NCI-H1092 treated with DMSO at 0.1 percent for 48 hours (cell line): ENCODE measurements around the gene MRGPRE.

Experiments used
- DNase-seq: peaks from one replicate; lab custom pipeline; 2025; lab: John Stamatoyannopoulos, UW

MRGPRE gene

DNA sequence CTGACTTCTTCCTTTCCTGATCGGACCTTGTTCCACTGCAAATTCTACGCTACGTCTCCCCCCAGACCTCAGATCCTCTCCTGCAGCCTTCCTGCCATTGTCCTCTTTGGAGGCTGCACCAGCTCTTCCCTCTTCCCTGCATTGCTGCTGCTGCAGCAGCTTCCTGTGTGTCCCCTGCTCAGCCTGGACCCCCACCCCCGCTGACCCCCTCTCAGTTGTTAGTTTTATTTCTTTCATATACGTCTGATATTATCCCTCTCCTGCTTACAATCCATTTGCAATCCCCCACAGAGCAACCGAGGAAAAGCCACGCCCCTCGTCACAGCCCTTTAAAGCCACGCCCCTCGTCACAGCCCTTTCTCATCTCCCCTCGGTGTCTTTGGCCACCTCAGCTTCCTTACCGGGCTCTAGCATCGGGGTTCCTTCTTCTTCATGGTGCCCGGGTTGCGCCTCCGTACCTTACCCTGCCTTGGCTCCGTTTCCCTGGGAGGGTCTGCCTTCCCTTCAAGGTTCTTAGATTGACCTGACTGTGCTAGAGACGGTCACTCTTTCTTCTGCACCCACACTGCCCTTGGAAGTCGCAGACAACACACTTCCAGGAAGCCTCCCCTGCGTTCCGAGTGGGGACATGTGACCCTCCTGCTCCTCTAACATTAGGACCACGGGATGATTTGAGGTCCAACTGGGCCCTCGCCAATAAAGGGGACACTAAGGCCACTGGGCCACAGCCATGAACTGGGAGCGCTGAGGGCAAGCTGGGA lies 18.4 kb downstream of the MRGPRE start:
- DNase-seq: no peak

DNA sequence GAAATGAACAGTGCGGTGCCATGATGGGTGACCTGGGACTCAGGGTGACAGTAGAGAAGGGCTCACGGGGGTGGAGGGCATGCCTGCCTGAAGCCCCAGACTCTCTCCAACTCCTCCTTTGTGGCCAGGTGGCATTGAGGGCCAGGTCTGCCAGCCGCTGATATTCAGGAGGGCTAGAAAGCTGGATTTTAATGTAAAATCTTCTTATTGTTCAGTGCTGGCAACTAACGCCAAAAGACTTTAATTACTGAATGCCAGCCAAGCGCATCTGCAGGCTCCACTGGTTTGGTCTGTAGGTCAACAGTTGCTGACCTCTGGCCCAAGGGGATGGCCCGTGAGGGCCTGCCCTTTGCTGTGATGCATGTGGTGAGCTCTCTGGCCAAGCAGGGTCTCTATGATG lies 23.9 kb downstream of the MRGPRE start:
- no peak for DNase-seq

DNA sequence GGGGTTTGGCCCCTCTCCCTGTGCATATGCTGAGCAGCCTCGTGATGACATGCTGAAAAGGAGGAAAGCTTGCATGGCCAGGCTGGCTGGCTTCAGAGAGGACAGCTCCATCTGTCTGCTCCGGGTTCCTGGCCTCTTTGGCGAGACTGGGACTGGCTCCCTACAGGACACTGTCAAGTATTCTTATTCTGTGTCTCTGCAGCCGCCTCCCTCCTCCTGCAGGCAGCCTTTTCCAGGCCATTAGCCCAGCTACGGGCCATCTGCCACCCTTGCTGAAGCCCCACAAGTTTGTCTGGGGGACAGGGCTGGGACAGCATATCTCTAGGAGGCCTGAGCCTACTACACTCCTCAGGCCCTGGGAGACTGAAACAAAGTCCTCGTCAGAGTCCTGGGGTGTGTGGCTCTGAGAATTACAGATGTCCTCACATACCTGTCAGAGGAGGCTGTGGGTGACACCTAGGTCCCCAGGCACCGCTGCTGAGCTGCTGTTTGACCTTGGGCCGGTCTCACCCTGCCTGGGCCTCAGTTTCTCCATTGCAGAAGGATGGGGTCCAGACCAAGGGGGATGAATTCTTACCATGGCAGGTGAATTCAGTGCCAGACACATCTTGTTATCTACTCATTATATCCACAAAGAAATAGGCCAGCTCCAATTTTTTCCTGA lies 24.6 kb downstream of the MRGPRE start:
- no peak for DNase-seq

DNA sequence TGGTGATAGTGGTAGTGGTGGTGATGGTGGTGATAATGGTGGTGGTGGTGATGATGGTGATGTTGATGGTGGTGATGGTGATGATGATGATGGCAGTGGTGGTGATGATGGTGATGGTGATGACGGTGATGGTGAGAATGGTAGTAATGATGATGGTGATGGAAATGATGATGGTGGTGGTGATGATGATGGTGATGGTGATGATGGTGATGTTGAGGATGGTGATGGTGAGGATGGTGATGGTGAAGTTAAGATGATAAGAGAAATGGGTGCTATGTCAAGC lies 25.4 kb downstream of the MRGPRE start:
- DNase-seq: no peak

DNA sequence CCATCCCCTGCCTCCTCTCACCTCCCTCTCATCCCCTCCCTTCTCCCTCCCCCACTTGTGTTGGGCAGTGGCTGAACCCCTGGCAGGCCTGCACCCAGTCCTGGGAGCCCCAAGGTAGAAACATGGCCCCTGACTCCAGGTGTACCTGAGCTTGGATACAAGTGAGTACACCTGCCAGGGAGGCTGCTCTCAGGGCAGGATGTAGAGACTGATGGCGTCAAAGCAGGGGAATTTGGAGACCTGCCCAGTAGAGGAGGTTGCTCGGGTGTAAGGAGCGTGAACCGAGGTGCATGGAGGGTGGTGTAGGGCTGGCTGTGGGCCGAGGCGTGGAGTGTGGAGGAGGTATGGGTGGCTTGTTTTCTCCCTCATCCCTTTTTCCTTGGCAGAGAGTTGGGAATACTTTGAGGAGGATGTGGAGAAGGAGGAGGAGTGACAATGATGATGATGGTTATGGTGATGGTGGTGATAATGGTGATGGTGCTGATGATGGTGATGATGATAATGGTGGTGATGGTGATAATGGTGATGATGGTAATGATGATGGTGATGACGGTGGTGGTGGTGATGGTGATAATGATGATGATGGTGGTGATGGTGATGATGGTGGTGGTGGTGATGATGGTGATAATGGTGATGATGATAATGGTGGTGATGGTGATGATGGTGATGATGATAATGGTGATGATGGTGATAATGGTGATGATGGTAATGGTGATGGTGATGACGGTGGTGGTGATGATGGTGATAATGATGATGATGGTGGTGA lies 25.9 kb downstream of the MRGPRE start:
- DNase-seq: no peak

DNA sequence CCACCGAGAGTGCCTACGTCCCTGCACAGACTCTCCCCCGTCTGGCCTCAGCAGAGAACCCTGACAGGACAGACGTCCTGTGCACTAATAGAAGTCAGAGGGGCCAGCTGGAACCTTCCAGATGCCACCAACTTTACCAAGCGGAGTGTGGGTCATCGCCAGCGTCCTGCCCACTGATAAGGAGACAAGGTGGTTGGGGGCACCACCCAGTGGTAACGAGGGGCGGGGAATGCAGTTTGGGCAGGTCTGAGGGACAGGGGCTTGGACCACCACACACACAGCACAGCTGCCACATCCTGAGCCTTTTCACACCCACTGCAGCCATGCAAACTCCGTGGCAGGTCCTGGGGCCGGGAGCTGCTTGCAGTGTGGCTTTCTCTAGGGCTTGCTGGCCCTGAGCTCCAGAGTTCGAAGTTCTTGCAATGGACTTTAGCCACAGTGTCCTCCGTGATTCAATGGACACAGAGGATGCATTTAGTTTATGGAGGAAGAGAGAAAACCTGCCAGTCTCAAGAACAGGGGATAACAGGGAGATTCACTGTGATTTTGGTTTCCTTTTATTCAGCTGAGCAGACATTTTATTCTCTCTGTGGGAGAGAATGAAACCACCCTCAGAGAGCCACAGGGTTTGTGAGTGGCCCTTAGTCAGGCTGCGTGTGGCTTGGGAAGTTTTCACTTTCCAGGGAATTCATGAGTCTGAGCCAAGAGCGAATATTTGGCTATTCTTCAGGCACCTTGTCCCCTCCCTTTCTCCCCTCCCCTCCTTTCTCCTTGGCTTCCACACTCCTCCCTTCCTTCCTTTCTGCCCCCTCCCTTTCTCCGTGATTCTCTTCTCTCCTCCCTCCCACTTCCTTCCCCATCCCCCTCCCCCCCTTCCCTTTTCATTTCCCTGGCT lies 26.7 kb downstream of the MRGPRE start:
- DNase-seq: no peak

DNA sequence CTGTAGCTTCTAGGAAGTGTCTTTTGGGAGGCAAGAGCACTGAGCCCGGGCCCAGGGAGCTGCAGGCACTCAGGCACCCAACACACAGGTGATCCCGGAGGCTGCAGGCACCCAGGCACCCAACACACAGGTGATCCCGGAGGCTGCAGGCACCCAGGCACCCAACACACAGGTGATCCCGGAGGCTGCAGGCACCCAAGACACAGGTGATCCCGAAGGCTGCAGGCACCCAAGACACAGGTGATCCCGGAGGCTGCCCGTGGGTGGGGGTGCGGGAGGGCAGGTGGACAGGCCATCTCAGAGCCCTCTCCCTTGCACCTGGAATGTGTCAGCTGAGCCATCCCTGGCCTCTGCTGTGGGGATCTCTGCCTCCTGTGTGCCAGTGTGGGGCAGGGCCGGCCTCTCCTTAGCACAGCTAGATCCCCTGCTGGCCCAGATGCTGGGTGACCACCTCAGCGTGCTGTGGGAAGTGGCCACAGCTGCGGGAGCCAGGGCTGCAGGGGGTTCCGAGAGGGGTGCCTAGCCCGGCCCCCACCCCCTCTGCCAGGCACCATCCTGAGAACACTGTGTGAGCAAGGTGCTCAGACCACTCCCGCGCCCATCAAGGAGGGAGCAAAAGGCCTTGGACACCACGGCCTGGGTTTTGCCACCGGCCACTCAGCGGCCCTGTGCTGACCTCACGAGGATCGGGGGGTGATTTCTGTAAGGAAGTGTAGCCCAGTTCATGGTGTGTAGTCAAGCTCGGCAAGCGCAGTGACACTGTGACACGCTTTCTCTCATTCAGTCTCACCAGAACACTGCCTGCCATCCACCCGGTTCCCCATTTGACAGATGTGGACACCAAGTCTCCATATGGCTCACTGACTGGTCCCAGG lies 27.8 kb downstream of the MRGPRE start:
- DNase-seq: no peak

DNA sequence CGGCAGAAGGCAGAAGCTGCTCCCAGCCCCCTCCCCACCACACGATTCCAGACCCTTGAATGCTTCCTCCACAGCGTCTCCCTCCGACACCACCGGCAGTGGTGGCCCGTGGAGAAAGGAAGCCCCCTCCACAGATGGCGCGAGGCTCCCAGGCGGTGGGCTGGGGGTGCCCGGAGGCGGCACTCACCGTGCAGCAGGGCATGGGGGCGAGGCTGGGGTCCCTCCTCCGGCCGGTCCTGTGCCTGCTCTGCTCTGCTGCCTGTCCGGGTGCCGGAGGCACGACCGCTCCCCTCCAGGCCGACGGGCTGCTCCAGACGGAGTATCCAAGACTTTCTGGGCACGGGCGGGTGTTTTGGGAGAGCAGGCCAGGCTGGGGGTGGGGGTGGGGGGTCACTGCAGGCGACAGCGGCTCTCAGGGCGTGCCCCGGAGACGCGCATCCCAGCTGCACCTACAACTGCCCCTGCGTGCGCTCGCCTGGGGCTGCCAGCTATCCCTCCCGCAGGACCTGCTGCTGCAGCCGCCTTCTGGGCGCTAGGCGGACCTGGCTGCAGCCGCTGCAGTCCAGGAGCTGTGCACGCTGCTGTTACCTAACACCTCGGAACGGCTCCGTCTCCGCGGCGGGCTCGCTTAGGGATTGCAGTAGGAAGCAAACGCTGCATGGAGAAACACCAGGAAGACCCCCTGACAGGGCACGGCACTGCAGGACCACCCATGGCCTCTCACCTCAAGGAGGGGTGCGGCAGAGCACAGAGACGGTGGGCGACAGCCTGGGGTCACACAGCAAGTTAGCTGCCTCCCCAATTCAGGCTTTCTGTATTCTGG lies 28.8 kb downstream of the MRGPRE start:
- no peak for DNase-seq

DNA sequence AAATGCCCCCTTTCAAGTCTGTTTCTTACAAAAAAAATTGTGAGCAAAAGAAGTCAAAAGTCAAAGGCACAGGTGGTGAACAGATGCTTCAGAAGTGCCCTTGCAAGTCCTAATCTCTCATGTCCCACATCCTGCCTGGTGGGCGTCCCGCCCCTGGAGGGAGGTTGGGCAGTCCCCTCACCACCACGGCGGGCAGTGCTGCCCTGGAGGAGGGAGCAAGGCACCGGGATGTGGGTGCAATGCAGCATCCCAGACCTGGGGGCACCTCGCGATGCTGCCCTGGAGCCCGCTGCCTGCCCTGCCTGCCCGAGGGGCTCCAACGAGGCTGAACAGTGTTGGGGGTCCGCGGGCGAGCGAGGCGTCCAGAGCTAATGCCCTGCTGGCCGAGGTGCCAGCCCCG lies 29.5 kb downstream of the MRGPRE start:
- no peak for DNase-seq

DNA sequence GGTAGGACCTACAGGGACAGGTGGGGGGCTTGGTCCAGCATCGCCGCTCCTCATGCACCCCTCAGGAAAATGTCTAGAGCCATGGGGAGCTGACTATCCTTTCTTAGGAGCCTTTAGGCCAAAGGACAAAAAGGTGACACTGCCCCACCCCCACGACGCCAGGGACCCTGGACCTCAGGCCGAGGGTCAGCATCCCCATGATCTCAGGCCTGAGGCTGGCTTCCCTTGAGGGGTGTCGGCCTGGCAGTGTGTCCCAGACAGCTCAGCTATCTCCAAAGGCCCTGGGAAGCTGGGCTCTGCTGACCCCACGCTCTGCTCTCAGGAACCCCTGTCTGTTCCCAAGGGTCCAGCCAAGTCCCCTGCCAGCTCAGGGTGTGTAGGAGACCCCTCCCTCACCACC lies 29.9 kb downstream of the MRGPRE start:
- DNase-seq: no peak

DNA sequence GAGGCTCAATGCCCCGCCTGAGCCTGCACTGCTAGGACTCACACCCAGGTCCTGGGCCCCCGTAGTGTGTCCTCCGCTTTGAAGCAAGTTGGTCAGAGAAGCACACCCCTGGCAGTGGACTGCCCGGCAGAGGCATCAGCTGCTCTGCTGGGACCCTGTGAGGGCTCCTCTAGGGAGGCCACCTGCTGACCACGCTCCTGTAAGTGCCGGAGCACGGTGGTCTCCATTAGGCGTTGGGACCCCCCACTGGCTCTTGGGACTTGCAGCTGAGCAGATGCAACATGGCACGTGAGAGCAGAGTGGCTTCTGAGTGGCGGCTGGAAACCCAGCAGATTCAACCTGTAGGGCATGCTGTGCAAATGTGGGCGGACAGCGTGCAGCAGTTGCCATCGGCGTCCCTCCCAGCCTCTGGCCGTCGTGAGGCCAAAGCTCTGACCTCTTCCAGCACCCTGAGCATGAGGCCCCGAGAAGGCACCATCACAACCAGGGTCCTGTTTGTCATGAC lies 30.5 kb downstream of the MRGPRE start:
- no peak for DNase-seq

DNA sequence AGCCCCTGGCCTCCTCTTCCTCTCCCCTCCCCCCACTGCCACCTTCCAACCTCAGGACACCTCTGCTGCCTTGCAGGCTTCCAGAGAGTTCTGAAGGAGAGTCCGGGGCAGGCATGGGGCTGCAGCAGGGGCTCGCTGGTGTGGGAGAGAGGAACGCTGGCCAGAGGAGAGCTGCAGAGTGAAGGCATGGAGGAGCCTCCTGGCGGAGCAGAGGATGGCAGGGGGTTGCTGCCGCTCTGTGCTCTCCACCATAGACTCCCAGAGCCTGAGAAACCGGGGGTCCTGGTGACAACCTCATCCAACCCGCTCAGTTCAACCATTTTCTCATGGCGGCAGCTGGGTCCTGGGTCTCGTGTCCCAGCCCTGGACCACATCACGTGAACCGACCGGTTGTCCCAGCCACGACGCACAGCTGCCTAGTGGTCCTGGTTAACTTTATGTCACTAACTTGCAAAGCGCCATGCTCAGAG lies 31.1 kb downstream of the MRGPRE start:
- DNase-seq: no peak

DNA sequence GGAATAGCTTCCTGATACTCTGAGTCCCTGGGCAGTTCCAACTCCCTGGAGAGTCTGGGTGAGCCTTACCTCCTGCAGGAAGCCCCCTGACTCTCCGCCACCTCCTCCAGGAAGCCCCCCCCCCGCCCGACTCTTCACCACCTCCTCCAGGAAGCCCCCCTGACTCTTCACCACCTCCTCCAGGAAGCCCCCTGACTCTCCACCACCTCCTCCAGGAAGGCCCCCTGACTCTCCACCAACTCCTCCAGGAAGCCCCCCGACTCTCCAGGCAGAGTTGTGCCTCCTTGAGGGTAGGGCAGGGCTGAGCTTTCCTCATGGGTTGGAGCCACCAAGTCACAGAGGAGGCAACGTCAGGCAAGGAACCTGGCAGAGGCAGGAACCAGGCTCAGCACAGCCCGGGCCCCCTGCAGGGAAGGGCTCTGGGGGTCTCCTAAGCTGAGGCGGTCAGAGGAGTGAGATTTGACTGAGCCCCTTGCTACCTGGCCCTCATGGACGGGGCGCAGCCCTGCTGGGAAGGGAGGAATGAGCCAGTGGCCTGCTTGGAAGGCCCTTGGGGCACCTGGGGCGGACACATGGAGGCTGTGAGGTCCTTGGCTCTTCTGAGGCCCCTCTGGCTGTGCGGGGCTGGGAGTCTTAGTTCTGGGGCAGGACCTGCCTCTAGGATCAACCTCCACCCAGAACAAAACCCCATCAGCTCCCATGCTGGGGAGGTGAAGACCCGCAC lies 31.7 kb downstream of the MRGPRE start:
- no peak for DNase-seq

DNA sequence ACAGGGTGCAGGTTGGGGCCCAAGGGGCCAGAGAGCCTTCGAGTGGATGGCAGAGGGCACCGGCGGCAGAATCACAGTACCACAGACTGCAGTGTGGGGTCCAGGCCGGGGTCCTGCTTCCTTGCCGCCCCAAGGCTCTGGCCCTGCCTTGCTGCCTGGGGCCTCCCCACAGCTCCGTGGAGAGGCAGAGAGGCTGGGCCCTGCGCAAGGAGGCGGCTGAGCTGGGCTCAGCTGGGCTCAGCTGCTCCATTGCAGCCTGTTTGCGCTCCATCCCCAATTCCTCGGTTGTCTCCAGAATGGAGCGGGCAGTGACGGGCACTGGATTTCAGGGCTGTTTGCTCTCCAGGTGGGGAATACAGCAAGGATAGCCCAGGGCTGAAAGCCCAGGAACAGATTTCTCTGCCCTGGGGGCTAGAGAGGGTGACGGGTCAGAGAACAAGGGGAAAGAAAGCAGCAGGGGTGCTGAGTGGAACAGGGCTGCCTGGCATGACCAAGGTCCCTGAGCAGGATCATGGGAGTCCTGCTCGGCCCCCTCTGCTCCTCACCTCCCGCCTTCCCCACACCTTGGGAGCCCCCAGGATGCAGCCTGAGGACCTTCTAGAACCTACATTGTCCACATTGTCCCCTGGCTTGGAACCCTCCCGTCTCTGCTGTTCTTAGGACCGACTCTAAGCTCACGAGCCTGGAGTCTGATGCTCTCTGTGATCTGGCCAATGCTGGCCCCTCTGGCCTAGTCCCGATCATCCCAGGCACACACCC lies 32.5 kb downstream of the MRGPRE start:
- no peak for DNase-seq

DNA sequence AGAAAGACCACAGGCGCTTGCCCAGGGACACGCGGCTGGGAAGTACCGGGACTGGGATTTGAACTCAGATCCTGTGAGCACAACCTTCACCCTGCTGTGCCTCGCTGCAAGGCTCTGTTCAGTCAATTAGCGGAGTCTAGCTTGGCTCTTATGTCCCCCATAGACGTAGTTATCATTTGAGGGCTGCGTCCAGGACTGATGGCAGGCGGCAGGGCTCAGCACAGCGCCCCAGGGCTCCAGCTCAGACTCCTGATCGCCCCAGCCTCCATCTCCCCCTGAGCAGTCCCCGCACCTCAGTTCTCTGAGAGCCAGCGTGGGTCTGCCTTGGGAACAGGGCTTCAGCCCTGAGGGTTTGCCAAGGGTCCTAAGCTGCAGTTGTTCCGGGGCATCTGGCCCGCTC lies 33.4 kb downstream of the MRGPRE start:
- no peak for DNase-seq

DNA sequence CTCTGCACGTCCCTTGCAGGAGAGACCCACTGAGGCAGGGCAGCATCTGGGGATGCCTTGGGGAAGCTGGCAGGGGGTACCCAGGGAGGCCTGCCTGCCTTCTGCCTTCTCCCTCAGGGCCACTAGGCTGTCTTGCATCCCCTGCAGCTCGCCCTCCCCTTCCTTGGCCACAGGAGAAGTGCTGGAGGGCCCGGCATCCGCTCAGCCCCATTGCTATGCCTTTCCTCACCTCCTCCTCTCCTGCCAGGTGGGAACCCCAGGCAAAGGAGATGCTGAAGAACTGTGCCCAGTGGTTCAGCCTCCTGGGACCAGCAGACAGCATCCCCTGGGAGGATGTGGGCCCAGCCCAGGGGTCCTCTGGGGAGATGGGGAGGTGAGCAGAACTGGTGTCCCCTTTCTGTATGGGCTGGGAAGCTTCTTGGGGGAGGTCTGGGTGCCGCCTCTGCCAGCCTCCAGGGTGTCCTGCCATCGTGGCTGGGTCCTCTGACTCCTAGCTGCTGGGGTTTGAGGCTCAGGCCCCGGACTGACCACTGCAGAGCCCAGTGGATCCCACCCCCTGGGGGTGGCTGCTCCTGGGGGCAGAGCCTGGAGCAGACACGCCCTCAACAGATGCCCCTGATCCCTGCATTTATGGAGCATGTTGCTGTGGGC lies 34.2 kb downstream of the MRGPRE start:
- no peak for DNase-seq

DNA sequence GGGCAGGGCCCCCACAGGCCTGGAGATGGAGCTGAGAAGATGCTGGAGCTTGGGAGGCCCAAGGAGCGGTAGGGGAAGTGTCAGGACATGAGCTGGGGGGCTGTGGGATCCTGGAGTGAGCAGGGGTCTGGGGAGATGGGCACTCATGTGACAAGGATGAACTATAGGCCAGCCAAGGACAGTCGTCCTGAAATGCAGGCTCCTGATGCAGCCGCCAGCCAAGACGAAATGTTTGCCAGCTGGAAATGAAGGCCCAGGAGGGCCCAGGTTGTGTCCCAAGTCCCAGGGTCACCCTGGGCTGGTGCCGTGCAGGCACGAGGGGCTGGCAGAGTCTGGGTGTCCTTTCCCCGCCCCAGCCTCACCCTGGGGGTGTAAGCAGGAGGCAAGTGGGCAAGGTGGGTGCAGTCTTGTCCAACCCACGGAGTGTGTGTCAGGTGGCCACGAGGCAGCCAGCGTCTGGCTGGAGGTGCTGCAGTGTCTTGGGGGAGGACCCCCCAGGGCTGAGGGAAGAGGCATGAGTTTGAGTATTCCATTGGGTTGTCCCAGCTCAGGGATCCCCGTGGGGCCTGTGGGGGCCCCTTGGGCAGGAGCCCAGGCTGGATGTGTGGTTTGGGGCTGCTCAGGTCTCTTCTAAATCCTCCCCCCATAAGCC lies 35.0 kb downstream of the MRGPRE start:
- no peak for DNase-seq
